Activated CD4-positive, CD25-positive, alpha-beta regulatory T cell treated with anti-CD3 and anti-CD28 coated beads, Interleukin-2, amount 50 U/mL, for 16 hours (primary cell): ENCODE results near the gene LAMC2.
"Not testable (repeated sequence)": the region's sequence is repeated elsewhere in the genome, so short reads cannot be mapped to it uniquely, and the experiment has no call there.

Experiments used
- DNase-seq: peaks from one replicate; pipeline ENCODE4 v3.0.0-alpha.2; 2020; ENCODE audit warnings: low read depth, low spot score

LAMC2 gene

GRCh38 chr1:183262628-183263200, 76.7 kb downstream of the LAMC2 start:
- DNase-seq: no peak

DNA sequence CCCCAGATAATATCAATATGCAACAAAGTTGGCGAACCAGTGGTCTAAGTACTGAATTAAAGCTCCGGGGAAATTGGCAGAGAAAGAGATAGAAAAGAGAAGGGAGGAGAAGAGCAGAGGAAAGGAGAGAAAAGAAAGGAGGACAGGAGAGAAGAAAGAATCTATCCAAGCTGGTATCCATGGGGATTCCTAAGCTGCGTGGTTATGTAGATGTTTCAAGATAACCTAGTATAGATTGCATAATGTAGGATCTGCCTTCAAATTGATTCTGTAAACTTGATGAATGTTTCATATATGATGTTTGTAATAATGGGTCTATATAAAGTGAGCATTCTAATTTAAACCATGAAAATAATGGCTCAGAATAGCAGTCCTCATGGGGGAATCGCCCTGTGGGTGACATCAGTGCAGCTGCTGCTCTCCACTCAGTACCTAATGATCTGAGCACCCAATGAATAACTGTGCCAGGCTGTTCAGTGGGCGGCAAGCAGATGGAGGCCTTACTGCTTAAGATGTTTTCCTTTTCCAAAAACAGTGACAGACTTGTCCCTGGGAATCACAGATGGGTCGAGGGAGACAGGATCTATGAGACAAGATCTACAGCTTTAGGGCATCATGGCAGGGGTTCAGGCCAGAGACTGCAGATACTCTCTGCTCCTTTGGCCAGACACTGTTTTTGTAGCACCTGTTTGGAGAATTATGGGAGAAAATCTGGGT, 78.0 kb downstream of the LAMC2 start:
- DNase-seq: no peak

DNA sequence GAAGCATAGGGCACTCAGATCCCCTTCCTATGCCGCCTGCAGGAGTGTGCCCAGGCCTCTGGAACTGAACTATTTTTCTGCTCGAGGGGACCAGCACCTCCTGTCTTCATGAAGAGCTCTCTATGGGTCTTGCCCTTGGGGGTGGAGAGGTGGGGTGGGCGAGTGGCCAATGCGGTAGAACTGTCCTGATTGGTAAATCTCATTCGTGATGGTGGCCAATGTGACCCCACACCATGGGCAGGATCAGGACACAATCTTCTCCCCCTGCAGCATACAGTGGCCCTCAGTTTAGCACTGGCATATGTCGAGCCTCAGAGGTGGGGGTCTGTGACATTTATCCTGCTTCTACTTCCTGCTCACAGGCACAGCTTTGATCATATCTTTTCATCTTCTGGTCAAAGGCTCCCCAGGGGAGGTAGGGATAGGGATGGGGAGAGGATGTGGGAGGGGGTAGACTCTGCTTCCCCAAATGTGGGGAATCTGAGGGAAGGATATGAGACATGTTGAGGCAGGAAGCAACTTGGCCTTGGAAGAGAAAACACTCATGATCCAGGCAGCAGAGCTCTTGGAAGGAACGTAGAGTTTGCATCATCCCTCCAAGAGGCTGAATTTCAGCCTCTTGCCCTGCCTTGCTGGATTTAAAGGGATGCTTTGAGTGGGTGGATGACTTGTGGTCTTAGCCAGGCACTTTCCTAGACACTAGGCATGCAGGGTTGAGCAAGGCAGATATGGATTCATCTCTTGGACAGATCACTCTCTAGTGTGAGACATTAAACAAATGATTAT, 81.8 kb downstream of the LAMC2 start:
- DNase-seq: no peak

DNA sequence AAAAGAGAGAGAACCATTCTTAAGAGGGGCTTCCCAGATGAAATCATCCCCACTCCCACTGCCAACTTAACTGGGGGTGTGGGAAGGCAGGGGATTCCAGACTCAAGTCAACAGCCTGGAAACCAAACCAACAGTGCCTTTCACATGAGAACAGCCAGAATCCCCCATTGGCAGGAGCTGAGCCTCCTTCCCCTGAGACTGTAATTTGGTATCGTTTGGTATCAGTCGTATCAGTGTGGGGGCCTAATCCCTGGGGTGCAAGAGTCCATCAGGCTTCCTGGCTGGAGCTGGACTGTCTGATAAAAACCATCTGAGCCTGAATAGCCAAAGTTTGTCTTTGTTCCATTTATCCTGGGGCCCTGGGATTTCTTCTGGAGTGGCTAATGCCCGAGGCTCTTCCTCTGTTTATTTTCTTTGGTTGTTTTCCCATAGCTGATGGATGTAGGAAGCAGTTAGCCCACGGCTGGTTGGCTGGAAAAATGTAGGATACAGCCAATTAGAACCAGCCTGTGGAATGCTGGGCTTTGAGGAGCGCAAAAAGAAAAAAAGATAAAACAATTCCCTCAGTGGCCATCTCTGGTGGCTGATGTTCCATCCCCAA, 84.6 kb downstream of the LAMC2 start:
- no peak for DNase-seq

GRCh38 chr1:183272390-183272848, 86.4 kb downstream of the LAMC2 start:
- DNase-seq: no peak

DNA sequence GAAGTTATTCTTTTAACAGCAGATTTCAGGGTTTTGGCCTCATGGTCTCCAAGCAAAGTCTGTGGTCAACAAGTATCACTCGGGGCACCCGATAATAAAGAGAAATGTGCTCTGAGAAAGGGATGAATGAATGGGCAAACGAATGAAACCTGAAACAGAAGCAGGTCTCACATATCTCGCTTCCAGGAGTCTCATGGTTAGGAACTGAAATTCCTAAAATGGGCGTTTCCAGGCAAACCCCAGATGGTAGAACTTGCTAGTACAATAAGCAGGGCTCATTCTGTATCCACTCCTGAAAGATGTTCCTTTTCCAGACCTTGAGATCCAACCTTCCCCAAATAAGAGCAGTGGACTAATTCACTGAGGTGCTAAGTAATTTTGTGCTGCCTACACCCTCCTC, 87.2 kb downstream of the LAMC2 start:
- no peak for DNase-seq

DNA sequence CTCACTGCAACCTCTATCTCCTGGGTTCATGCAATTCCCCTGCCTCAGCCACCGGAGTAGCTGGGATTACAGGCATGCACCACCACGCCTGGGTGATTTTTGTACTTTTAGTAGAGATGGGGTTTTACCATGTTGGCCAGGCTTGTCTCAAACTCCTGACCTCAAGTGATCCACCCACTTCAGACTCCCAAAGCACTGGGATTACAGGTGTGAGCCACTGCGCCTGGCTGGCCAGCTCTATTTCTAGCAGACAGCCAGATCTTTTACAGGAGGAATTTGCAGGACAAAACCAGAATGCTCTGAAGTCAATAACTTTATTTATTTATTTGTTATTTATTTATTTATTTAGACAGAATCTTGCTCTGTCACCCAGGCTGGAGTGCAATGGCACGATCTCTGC, 87.9 kb downstream of the LAMC2 start:
- DNase-seq: not testable (repeated sequence)

DNA sequence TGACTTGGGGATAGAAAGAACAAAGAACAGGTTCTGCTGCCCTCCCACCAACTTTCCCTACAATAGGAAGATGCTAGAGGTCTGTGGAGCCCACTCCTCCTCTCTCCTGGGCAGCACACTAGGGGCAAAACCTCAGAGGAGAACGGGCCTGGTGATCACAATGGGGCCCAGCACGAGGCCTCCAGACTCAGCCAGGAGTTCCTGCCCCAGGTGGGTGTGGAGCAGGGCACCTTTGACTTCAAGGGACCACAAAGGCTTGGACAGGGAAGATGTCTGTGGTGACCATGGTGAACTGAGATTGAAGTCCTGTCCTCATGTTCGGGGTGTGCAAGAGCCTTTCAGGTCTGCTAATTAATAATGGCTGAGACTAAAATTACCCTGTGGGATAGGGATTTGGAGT, 88.8 kb downstream of the LAMC2 start:
- no peak for DNase-seq

DNA sequence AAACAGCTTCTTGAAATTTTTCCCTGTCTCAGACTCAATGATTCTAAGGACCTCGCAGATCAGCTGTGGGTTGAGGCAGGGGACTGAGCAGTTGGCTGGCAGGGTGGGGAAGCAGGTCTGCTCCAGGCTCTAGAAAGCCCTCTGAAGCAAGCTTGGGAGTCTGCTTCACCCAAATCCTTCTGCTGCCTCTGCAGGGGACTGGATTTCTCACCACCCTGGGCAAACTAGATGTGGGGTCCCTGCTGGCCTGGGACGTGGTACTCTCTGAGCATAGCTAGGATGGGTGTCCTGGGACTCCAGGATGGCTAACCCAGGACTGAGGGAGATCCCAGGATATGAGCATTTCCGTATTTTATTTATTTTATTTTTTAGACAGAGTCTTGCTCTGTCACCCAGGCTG, 89.3 kb downstream of the LAMC2 start:
- no peak for DNase-seq

DNA sequence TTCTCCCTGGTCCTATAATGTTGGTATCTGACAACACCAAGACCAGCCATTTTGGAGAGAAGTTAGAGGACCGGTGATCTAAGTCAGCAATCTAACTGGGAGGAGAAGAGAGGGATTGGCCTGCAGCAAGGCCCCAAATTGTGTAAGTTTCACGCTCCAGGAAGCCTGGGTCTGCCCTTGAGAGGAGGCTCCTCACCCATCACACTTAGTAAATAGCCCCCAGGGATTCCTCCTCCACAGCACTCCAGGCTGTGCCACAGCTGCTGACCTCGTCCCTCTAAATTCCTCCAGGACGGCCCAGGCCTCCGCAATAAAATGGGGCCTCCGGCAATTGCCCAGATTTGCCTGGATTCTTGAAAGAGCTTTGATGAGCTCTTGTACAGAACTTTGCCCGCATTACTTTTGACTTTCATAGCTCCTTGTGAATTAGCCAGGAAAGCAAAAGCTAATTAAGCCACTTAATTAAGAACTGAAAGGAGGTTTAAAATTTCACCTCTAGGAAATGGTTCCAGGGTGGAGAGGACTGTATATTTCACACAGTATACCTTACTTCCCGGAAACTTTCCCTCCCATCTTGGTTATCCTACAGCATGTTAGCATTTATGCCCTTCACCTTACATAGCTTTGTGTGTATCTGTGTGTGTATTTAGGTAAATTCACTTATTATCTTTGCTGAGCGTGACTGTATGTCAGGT, 90.5 kb downstream of the LAMC2 start:
- no peak for DNase-seq

DNA sequence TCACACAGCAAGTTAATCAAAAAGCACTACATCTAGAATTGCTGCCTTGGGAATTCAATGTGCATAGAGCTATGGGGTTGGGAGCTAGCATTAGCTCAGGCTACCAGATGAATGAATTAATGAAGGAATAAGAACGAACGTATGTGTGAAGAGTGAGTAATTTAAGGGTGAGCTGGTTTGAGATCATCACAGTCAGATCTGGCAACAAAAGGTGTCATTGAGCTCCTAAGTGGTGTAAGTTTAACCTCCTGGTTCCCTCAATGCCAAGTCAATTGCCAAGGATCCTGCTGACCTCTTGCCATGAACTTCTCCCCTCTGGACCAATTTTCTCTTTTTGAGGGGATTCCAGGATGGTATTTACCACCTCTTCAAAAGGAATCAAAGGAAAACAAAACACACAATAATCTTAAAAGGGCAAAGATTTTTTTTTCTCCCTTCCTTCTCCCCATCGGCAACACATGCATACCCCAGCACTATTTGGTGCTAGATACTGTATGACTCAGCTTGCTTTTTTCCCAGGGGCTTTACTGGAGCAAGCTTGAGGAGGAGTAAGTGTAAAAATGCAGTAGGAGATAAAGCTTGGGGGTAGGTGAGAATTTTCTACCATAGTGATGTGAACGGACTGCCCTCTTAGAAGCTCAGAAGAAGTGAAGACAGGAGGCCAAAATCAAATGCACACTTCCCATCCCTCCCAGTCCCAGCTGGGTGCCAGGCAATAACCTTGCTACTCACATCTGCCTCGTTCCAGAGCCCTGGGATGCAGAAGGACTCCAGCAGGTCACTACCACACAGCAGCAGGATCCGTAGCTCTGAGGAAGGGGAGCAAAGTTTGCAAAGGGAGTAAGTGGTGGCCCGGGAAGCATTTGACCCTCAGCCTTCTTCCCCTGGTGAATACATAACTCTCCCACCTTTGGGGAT, 92.0 kb downstream of the LAMC2 start:
- DNase-seq: no peak

- no peak for DNase-seq
Measured at GRCh38 chr1:183278739-183279591, 92.9 kb downstream of the LAMC2 start.

- DNase-seq: no peak
Measured at GRCh38 chr1:183279835-183280234, 93.8 kb downstream of the LAMC2 start.

DNA sequence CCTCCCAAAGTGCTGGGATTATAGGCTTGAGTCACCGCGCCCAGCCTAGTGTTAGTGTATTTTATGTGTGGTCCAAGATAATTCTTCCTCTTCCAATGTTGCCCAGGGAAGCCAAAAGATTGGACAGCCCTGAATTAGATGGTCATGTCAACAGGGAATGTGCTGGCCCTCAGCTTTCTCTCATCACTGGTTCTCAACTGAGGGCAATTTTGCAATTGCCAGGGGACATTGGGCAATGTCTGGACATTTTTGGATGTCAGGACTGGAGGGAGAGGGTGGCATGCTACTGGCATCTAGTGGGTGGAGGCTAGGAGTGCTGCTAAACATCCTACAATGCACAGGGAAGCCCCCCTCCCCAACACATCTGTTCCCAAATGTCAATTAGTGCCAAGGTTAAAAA, 95.0 kb downstream of the LAMC2 start:
- no peak for DNase-seq

DNA sequence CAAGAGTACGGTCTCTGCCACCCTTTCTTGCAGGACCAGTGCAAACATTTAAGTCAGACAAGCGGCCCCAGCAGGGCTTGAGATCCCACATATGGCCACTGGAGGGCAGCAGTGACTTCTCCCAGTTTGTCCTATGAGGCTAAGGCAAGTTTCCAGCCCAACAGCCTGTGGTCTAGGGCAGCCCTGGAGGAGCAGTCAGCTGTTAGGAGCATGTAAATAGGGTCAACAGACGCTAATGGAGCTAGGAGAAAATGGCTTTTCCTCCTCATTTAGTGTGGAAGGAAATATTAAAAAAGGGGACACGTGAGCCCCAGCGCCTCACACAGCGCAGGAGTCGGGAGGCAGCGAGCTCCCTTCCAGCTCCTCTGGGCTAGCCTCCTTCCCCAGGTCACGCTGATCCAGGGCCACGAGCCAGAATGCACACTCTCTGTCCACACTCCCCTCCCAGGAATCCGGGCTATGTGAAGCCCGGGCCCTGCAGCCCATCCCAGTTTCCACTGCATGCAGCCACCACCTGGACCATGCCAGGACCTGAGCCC, 95.6 kb downstream of the LAMC2 start:
- peak; percentile 43 for DNase-seq

DNA sequence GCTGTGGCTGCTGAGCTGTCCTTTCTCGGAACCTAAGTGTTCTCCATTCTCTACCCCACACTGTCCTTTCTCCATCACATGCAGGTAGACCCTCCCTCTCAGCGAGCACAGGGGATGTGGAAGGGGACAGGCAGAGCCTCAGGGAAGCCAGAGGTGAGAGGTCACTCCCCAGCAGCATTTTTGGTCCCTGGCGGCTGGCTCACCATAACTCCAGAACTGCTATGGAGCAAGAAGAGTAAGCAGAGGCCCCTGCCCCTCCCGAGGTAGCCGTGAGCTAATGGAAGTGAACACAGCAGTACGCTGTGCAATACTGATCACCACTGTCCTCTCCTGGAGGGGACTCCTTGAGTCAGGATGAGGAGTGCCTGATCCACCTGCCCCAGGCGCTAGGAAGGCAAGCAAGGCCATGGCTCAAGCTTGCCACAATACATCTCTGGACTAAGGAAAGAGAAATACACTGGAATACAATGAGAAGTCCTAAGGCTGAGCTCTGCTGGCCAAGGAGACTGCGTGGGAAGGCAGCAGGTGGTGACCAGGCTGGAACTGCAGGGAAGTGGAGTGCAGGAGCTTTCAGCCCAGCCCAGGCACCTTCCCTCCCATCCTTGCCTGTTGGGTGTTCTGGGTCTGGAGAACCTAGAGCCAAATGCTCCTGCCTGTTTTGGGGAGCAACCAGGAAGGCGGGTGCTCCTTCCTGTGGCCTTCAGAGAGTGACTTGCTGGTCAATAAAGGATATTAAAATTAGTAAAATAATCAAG, 96.2 kb downstream of the LAMC2 start:
- DNase-seq: no peak

DNA sequence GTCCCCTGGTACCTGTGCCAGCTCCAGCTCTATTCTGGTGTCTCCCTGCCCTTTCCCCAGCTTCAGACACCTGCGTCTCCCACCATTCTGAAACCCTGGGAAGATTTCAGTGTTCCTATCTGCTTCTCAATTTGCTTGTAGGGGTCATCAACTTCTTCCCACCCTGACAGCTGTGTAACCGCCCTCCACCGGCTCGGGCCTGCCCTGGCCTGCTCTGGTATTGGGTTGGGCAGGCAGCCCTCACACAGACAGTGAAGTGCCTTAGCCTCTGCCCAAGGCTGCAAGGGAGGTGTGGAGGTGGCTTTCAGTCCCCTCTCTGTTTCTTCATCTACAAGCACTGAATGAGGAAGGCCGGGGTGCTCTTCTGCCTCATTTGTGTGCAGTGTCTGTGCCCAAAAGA, 97.2 kb downstream of the LAMC2 start:
- no peak for DNase-seq

GRCh38 chr1:183284086-183284485, 98.0 kb downstream of the LAMC2 start:
- DNase-seq: no peak

- no peak for DNase-seq
Measured at GRCh38 chr1:183285256-183285655, 99.2 kb downstream of the LAMC2 start.
